Tibial nerve (tissue), 3 donors: Measurements from ENCODE around the gene DENND1A.

Source experiments
- CTCF ChIP-seq, 5 experiments: fragments of 200-600 bp in 3 of 5; fragments of 450-650 bp in 2 of 5; sonication (generic) in 3 of 5; IDR thresholded peaks; one replicate each; pipeline ENCODE4 v1.5.1; 2016 to 2019; ENCODE audit warnings: antibody characterized with exemption in 5 of 5, mild to moderate bottlenecking in 3 of 5, moderate library complexity in 2 of 5
- POLR2A ChIP-seq, 2 donors: fragments of 450-650 bp; IDR thresholded peaks; one replicate each; pipeline ENCODE4 v1.6.1; 2017; ENCODE audit warnings: antibody characterized with exemption in 2 of 2, mild to moderate bottlenecking in 2 of 2, moderate library complexity in 2 of 2

GRCh38 chr9:123597048-123597447 is 332.9 kb downstream of the DENND1A start:
- TF ChIP-seq CTCF (IDR thresholded peaks at IDR 0.05): no peak
- TF ChIP-seq POLR2A (IDR thresholded peaks at IDR 0.05): no peak
